GM21529 (cell line): ENCODE data around the gene MKLN1.

Experiments used
- ATAC-seq: cut with Tn5 transposase; IDR thresholded peaks from one replicate; pipeline ENCODE4 v1.9.1; 2021; ENCODE audit not compliant: unreplicated experiment

The MKLN1 gene

GRCh38 chr7:131346885-131347592 lies 19.4 kb downstream of the MKLN1 start:
- ATAC-seq, result no peak

- ATAC-seq, result no peak
Measured at GRCh38 chr7:131352032-131352431, 24.4 kb downstream of the MKLN1 start.

GRCh38 chr7:131354390-131354789 lies 26.7 kb downstream of the MKLN1 start:
- no peak for ATAC-seq

- no peak for ATAC-seq
Measured at GRCh38 chr7:131355917-131356777, 28.5 kb downstream of the MKLN1 start.

- no peak for ATAC-seq
Measured at GRCh38 chr7:131357282-131357880, 29.7 kb downstream of the MKLN1 start.

GRCh38 chr7:131358636-131359035 lies 31.0 kb downstream of the MKLN1 start:
- ATAC-seq, result no peak

GRCh38 chr7:131359136-131359776 lies 31.6 kb downstream of the MKLN1 start:
- no peak for ATAC-seq

- ATAC-seq, result no peak
Measured at GRCh38 chr7:131363719-131364118, 36.0 kb downstream of the MKLN1 start.

GRCh38 chr7:131364767-131365344 lies 37.2 kb downstream of the MKLN1 start:
- no peak for ATAC-seq

- no peak for ATAC-seq
Measured at GRCh38 chr7:131365838-131366237, 38.2 kb downstream of the MKLN1 start.

GRCh38 chr7:131369354-131369753 lies 41.7 kb downstream of the MKLN1 start:
- ATAC-seq, result no peak

GRCh38 chr7:131370523-131370968 lies 42.9 kb downstream of the MKLN1 start:
- ATAC-seq, result peak; percentile 72

GRCh38 chr7:131371411-131371810 lies 43.7 kb downstream of the MKLN1 start:
- ATAC-seq, result no peak

GRCh38 chr7:131372554-131372953 lies 44.9 kb downstream of the MKLN1 start:
- no peak for ATAC-seq

- ATAC-seq, result no peak
Measured at GRCh38 chr7:131374821-131375220, 47.1 kb downstream of the MKLN1 start.

GRCh38 chr7:131381069-131381838 lies 53.6 kb downstream of the MKLN1 start:
- ATAC-seq, result no peak

GRCh38 chr7:131383417-131384285 lies 56.0 kb downstream of the MKLN1 start:
- no peak for ATAC-seq

- ATAC-seq, result no peak
Measured at GRCh38 chr7:131384286-131384635, 56.6 kb downstream of the MKLN1 start.

- ATAC-seq, result no peak
Measured at GRCh38 chr7:131385039-131385605, 57.4 kb downstream of the MKLN1 start.
